HepG2 (cell line): ENCODE data around the gene AATF.

Experiments
- FOSL1 ChIP-seq: sonication (generic); formaldehyde crosslinking; IDR thresholded peaks from 2 replicates; pipeline ENCODE4 v1.9.0; 2021; ENCODE audit warnings: missing genetic modification reagents, borderline replicate concordance
- HDAC2 ChIP-seq: sonication (generic); formaldehyde crosslinking; IDR thresholded peaks from 2 replicates; pipeline ENCODE4 v1.4.0; 2020; ENCODE audit warnings: missing genetic modification reagents
- HNF4A ChIP-seq: sonication (generic); formaldehyde crosslinking; IDR thresholded peaks from 2 replicates; pipeline ENCODE4 v1.4.0; 2020; ENCODE audit warnings: missing genetic modification reagents
- POLR2A ChIP-seq, 2 experiments: IDR thresholded peaks; 2 replicates each; pipeline ENCODE4 v1.6.1; 2011; ENCODE audit warnings: low read depth in 2 of 2, low read length in 2 of 2, mild to moderate bottlenecking in 1 of 2, moderate library complexity in 1 of 2; ENCODE audit not compliant: insufficient read depth in 1 of 2
- RXRA ChIP-seq: sonication (generic); formaldehyde crosslinking; IDR thresholded peaks from 2 replicates; pipeline ENCODE4 v1.5.1; 2020; ENCODE audit warnings: missing genetic modification reagents
- TF ChIP-seq, protein P1 (sequence below): sonication (generic); formaldehyde crosslinking; IDR thresholded peaks from 2 replicates; pipeline ENCODE4 v1.9.0; 2021; ENCODE audit warnings: missing genetic modification reagents, borderline replicate concordance
- TF ChIP-seq, protein P2 (sequence below), 2 experiments: sonication (generic) in 1 of 2; formaldehyde crosslinking in 1 of 2; IDR thresholded peaks; 2 replicates each; pipeline versions ENCODE4 v1.4.0 to v1.6.1; 2018 to 2020; ENCODE audit warnings: missing genetic modification reagents in 2 of 2, borderline replicate concordance in 1 of 2, low read depth in 1 of 2, mild to moderate bottlenecking in 1 of 2, missing biosample characterization in 1 of 2
- TF ChIP-seq, protein P3 (sequence below): IDR thresholded peaks from 2 replicates; pipeline ENCODE4 v1.6.1; 2012; ENCODE audit warnings: inconsistent platforms
- TF ChIP-seq, protein P4 (sequence below): sonication (generic); formaldehyde crosslinking; IDR thresholded peaks from 2 replicates; pipeline ENCODE4 v1.4.0; 2020; ENCODE audit warnings: mild to moderate bottlenecking, missing genetic modification reagents

DNA sequence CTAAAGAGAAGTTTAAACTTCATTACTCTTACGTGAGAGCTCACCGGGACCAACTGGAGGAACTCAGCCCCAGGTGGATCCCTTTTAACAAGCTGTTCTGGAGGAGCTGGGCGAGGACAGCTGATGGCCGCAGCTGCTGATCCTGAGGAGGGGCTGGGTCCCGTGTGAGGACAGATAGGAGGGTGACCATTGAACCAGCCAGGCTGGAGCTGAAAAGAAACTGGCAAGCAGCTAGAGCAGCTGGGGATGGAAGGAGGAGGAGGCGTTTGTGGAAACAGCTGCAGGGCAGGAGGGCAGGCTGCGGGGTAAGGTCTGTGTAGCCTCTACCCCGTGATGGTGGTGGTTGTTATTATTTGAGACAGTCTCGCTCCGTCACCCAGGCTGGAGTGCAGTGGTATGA lies 119.5 kb downstream of the AATF start:
- TF ChIP-seq, protein P1, sequence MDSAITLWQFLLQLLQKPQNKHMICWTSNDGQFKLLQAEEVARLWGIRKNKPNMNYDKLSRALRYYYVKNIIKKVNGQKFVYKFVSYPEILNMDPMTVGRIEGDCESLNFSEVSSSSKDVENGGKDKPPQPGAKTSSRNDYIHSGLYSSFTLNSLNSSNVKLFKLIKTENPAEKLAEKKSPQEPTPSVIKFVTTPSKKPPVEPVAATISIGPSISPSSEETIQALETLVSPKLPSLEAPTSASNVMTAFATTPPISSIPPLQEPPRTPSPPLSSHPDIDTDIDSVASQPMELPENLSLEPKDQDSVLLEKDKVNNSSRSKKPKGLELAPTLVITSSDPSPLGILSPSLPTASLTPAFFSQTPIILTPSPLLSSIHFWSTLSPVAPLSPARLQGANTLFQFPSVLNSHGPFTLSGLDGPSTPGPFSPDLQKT (CRISPR knock-in tag): no peak
- TF ChIP-seq FOSL1 (CRISPR knock-in tag) (no peak), RXRA (CRISPR knock-in tag) (no peak), POLR2A (IDR thresholded peaks at IDR 0.05; ENCODE audit: insufficient read depth in 1 of 2, low read depth in 2 of 2, low read length in 2 of 2) (no peak), HNF4A (CRISPR knock-in tag) (no peak), HDAC2 (CRISPR knock-in tag) (no peak)
- TF ChIP-seq, protein P2, sequence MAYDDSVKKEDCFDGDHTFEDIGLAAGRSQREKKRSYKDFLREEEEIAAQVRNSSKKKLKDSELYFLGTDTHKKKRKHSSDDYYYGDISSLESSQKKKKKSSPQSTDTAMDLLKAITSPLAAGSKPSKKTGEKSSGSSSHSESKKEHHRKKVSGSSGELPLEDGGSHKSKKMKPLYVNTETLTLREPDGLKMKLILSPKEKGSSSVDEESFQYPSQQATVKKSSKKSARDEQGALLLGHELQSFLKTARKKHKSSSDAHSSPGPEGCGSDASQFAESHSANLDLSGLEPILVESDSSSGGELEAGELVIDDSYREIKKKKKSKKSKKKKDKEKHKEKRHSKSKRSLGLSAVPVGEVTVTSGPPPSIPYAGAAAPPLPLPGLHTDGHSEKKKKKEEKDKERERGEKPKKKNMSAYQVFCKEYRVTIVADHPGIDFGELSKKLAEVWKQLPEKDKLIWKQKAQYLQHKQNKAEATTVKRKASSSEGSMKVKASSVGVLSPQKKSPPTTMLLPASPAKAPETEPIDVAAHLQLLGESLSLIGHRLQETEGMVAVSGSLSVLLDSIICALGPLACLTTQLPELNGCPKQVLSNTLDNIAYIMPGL (CRISPR knock-in tag; IDR thresholded peaks at IDR 0.05; ENCODE audit: borderline replicate concordance in 1 of 2, low read depth in 1 of 2): no peak
- TF ChIP-seq, protein P3, sequence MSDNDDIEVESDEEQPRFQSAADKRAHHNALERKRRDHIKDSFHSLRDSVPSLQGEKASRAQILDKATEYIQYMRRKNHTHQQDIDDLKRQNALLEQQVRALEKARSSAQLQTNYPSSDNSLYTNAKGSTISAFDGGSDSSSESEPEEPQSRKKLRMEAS: no peak
- TF ChIP-seq, protein P4, sequence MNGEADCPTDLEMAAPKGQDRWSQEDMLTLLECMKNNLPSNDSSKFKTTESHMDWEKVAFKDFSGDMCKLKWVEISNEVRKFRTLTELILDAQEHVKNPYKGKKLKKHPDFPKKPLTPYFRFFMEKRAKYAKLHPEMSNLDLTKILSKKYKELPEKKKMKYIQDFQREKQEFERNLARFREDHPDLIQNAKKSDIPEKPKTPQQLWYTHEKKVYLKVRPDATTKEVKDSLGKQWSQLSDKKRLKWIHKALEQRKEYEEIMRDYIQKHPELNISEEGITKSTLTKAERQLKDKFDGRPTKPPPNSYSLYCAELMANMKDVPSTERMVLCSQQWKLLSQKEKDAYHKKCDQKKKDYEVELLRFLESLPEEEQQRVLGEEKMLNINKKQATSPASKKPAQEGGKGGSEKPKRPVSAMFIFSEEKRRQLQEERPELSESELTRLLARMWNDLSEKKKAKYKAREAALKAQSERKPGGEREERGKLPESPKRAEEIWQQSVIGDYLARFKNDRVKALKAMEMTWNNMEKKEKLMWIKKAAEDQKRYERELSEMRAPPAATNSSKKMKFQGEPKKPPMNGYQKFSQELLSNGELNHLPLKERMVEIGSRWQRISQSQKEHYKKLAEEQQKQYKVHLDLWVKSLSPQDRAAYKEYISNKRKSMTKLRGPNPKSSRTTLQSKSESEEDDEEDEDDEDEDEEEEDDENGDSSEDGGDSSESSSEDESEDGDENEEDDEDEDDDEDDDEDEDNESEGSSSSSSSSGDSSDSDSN (CRISPR knock-in tag): no peak
